HK-2 (cell line): ENCODE results near the gene PYHIN1.

Source experiments
- DNase-seq: peaks from one replicate; pipeline ENCODE4 v3.0.0-alpha.2; 2018; ENCODE audit not compliant: unreplicated experiment

Gene PYHIN1

DNA sequence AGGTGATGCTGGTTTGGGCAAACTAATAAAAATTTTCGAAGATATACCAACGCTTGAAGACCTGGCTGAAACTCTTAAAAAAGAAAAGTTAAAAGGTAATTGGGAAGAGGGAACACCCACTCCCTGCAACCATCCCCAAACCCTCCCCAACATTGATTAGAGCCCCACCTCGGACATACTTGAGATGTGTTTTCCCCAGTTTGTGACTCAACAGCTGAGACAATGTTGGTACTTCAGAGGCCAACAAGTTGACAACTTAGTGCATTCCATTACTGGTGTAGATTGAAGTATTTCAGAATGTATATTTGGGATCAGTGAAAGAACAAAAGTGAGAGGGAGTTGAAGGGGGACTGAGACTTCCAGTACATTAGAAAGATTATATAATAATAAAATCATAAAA lies 83.5 kb downstream of the PYHIN1 start:
- DNase-seq, result no peak

DNA sequence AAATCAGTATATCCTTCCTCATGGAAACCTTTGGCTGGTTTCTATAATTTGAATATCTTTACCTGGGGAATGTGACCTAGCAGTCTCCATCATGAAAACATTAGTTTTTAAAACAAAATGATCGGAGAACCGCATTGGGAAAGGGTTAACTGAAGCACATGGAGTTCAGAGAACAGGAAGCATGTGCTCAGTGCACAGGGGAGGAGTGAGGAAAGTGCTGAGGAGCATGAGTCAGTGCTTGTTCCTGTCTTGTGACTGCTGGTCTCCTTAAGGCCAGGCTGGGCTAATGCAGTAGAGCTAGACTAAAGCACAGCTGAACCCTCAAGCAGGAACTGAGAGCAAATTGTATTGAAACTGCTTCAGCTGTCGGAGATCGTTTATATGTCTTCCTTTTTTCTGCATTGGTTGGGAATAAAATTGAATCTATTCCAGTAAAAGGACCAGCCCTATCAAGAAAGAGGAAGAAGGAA lies 84.1 kb downstream of the PYHIN1 start:
- peak; percentile 67 for DNase-seq

DNA sequence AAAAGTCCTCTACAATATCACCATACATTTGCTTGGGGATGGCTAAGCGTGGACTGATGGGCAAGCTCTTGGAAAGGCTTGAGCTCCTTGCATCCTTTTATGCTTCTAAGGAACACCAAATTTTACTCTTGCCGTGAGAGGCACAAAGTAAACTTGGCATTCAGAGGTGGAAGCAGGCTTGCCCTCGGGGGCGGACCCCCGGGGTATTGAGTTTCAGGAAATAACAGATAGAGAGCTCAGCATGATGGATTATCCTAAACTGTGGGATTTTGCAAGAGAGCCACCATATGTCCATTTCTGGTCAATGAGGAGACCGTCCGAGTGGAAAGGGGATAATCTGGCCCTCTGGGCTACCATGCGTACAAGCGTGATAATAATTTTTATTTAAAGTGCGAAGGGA lies 92.4 kb downstream of the PYHIN1 start:
- DNase-seq, result no peak

DNA sequence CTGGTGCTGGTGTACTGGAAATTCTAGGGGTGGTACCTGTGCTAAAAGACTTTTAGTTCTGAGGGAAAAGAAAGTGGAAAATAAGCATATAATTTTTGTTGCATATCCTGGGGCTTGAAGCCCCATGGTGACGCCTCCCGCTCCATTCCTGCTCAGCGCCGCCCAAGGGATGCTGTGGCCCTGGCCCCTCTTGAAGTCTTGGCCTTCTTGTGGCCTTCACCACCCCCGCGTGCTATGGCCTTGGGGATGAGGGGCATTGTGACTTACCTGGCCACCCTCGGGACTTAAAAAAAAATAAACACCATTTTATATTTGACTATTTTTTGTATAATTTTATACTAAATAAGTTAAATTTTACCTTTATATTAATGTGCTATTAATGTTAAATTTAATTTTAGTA lies 93.7 kb downstream of the PYHIN1 start:
- DNase-seq, result no peak
